ENCODE data around the gene NOP16.

NOP16 gene

DNA sequence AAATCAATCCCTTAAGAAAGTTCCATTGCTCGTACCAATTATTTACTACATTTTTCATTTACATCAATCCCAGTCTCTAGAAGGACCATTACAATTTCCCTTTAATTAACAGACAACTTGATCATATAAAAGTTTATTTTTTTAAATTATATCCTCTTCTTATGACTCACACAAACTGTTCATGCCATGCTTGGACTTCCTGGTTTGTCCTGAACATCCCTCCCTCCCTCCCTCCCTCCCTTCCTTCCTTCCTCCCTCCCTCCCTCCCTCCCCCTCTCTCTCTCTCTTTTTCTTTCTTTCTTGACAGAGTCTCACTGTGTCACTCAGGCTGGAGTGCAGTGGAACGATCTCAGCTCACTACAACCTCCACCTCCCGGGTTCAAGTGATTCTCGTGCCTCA is 39.6 kb upstream of the NOP16 start:
- POLR2A ChIA-PET, result no interaction called here

DNA sequence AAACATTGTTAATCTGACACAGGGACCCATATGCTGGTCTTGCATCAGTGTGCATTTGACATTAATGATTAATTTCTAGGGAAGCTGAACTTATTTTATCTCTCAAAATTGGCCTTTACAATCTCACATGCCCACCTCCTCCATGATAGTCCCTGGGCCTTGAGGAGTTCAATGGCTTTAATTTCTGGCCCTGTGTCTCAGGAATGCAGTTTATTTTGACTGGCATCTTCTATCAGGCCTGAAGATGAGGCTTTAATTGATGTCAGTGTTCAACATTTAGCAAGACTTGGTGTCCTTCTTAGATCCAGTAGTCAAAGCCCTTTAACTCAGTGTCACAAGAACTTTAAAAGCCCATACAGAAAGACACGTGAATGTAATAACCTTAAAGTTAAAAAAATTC is 38.5 kb upstream of the NOP16 start:
- CTCF ChIA-PET, result interaction anchor here (0.8 to 1.5 kb wide), 2 partner anchors 10 to 22 kb away, joined by 4 to 7 read pairs; partner anchors contain the start of gene CLTB
- H3K4me3 ChIP-seq (ENCODE audit: low read depth, low read length), result no peak overlapping the region

More for the DNA sequence above, 39.6 kb upstream of the NOP16 start:
- no peaks in the 10 kb centered on the region for H3K9me3 ChIP-seq (ENCODE audit: control insufficient read depth, insufficient read depth, low read depth, low read length)
- H3K36me3 ChIP-seq (ENCODE audit: control insufficient read depth in 2 of 2, insufficient read depth in 1 of 2, low read length in 2 of 2), result no peaks in the 10 kb centered on the region
- H3K4me3 ChIP-seq (ENCODE audit: low read depth, low read length), result no peak overlapping the region
- CTCF ChIA-PET, result no interaction called here
- H3K27ac ChIP-seq (ENCODE audit: extremely low read depth, low read depth, low read length), result no peak overlapping the region
- no peaks in the 10 kb centered on the region for H3K4me1 ChIP-seq (ENCODE audit: control insufficient read depth, insufficient read depth, low read length)
- TF ChIP-seq, protein P1, sequence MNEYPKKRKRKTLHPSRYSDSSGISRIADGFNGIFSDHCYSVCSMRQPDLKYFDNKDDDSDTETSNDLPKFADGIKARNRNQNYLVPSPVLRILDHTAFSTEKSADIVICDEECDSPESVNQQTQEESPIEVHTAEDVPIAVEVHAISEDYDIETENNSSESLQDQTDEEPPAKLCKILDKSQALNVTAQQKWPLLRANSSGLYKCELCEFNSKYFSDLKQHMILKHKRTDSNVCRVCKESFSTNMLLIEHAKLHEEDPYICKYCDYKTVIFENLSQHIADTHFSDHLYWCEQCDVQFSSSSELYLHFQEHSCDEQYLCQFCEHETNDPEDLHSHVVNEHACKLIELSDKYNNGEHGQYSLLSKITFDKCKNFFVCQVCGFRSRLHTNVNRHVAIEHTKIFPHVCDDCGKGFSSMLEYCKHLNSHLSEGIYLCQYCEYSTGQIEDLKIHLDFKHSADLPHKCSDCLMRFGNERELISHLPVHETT (tag by site-specific recombination; IDR thresholded peaks at IDR 0.05), result no peak
- TF ChIP-seq ZNF248 (tag by site-specific recombination; IDR thresholded peaks at IDR 0.05) (no peak), ZNF416 (tag by site-specific recombination; IDR thresholded peaks at IDR 0.05) (no peak), ZNF596 (tag by site-specific recombination; IDR thresholded peaks at IDR 0.05) (no peak)

DNA sequence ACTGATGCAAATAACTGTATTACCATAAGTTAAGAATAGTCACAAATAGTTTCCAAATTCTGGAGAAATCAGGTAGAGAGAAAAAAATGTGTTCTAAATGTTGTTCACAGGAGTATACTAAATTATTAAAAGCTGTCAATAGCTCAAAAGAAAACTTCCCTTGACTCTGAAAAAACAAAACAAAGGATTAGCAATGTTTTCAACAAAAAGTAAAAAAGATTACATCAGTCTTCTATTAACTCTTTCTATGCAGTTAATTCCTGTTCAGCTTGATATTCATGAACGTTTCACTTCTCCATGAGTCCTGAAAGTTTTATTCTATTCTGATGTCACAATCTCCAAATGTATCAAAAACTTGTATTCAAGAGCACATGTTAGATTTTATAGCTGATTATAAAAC is 37.4 kb upstream of the NOP16 start:
- TF ChIP-seq, protein P2, sequence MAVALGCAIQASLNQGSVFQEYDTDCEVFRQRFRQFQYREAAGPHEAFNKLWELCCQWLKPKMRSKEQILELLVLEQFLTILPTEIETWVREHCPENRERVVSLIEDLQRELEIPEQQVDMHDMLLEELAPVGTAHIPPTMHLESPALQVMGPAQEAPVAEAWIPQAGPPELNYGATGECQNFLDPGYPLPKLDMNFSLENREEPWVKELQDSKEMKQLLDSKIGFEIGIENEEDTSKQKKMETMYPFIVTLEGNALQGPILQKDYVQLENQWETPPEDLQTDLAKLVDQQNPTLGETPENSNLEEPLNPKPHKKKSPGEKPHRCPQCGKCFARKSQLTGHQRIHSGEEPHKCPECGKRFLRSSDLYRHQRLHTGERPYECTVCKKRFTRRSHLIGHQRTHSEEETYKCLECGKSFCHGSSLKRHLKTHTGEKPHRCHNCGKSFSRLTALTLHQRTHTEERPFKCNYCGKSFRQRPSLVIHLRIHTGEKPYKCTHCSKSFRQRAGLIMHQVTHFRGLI (tag by site-specific recombination; IDR thresholded peaks at IDR 0.05), result no peak
- TF ChIP-seq SETDB1 (IDR thresholded peaks at IDR 0.05; ENCODE audit: insufficient read length, low read length), result peak; percentile 92
- no peaks in the 10 kb centered on the region for H3K9me3 ChIP-seq (ENCODE audit: control insufficient read depth, insufficient read depth, low read depth, low read length)
- POLR2A ChIA-PET, result no interaction called here
- H3K27ac ChIP-seq (ENCODE audit: extremely low read depth, low read depth, low read length), result no peak overlapping the region
- no peaks in the 10 kb centered on the region for H3K36me3 ChIP-seq (ENCODE audit: control insufficient read depth in 2 of 2, insufficient read depth in 1 of 2, low read length in 2 of 2)
- no peak overlapping the region for H3K4me3 ChIP-seq (ENCODE audit: low read depth, low read length)
- CTCF ChIA-PET, result interaction anchor here (0.8 to 1.5 kb wide), 2 partner anchors 9 to 23 kb away, joined by 4 read pairs; partner anchors contain the start of gene CLTB
- H3K4me1 ChIP-seq (ENCODE audit: control insufficient read depth, insufficient read depth, low read length), result no peaks in the 10 kb centered on the region

More for the DNA sequence above, 38.5 kb upstream of the NOP16 start:
- H3K27ac ChIP-seq (ENCODE audit: extremely low read depth, low read depth, low read length), result no peak overlapping the region
- TF ChIP-seq ZNF530 (tag by site-specific recombination; IDR thresholded peaks at IDR 0.05; ENCODE audit: low read depth) (no peak), ZNF311 (tag by site-specific recombination; IDR thresholded peaks at IDR 0.05; ENCODE audit: borderline replicate concordance) (no peak), ZNF274 (IDR thresholded peaks at IDR 0.05; ENCODE audit: low read length) (no peak), ZNF274 (tag by site-specific recombination; IDR thresholded peaks at IDR 0.05; ENCODE audit: borderline replicate concordance) (no peak), ZNF423 (tag by site-specific recombination; IDR thresholded peaks at IDR 0.05) (no peak), ZNF202 (tag by site-specific recombination; IDR thresholded peaks at IDR 0.05; ENCODE audit: borderline replicate concordance) (no peak), YY1 (tag by site-specific recombination; IDR thresholded peaks at IDR 0.05) (no peak)
- TF ChIP-seq, protein P3, sequence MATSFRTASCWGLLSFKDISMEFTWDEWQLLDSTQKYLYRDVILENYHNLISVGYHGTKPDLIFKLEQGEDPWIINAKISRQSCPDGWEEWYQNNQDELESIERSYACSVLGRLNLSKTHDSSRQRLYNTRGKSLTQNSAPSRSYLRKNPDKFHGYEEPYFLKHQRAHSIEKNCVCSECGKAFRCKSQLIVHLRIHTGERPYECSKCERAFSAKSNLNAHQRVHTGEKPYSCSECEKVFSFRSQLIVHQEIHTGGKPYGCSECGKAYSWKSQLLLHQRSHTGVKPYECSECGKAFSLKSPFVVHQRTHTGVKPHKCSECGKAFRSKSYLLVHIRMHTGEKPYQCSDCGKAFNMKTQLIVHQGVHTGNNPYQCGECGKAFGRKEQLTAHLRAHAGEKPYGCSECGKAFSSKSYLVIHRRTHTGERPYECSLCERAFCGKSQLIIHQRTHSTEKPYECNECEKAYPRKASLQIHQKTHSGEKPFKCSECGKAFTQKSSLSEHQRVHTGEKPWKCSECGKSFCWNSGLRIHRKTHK (tag by site-specific recombination; IDR thresholded peaks at IDR 0.05), result no peak
- POLR2A ChIA-PET, result no interaction called here
- H3K9me3 ChIP-seq (ENCODE audit: control insufficient read depth, insufficient read depth, low read depth, low read length), result no peaks in the 10 kb centered on the region
- no peaks in the 10 kb centered on the region for H3K36me3 ChIP-seq (ENCODE audit: control insufficient read depth in 2 of 2, insufficient read depth in 1 of 2, low read length in 2 of 2)
- no peaks in the 10 kb centered on the region for H3K4me1 ChIP-seq (ENCODE audit: control insufficient read depth, insufficient read depth, low read length)

DNA sequence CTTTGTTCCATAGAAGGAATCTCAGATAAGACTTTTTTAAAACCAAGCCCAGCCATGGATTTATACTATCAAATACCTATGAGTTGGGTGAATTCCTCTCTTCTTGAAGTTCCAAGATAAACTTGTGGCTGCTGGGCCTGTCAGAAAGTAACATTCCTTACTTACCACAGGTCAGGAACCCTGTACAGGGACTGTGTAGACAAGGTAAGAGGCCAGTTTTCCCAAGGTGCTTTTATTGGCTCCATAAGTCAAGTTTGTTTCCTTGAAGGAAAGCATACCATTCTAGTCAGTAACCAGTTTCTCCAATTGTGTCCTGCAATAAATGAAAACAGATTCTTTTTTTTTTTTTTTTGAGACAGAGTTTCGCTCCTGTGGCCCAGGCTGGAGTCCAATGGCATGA is 36.7 kb upstream of the NOP16 start:
- H3K4me3 ChIP-seq (ENCODE audit: low read depth, low read length), result no peak overlapping the region
- no peaks in the 10 kb centered on the region for H3K36me3 ChIP-seq (ENCODE audit: control insufficient read depth in 2 of 2, insufficient read depth in 1 of 2, low read length in 2 of 2)
- no peak for TF ChIP-seq BCL11A (tag by site-specific recombination; IDR thresholded peaks at IDR 0.05; ENCODE audit: low read depth)
- POLR2A ChIA-PET, result no interaction called here
- H3K4me1 ChIP-seq (ENCODE audit: control insufficient read depth, insufficient read depth, low read length), result no peaks in the 10 kb centered on the region
- no peak overlapping the region for H3K27ac ChIP-seq (ENCODE audit: extremely low read depth, low read depth, low read length)
- CTCF ChIA-PET, result no interaction called here
- no peaks in the 10 kb centered on the region for H3K9me3 ChIP-seq (ENCODE audit: control insufficient read depth, insufficient read depth, low read depth, low read length)

All from HEK293 (cell line).